MV-4-11 (cell line): Measurements from ENCODE around the gene CMA1.

Experiments used
- DNase-seq: peaks from one replicate; lab custom pipeline; 2025; lab: John Stamatoyannopoulos, UW

CMA1 gene

GRCh38 chr14:24465805-24466204 lies 42.3 kb downstream of the CMA1 start:
- no peak for DNase-seq

GRCh38 chr14:24465368-24465767 lies 42.7 kb downstream of the CMA1 start:
- no peak for DNase-seq

GRCh38 chr14:24463884-24464785 lies 43.9 kb downstream of the CMA1 start:
- no peak for DNase-seq

- DNase-seq = no peak
Observed at GRCh38 chr14:24463017-24463883, 44.8 kb downstream of the CMA1 start.

- no peak for DNase-seq
Observed at GRCh38 chr14:24461336-24461735, 46.7 kb downstream of the CMA1 start.

- no peak for DNase-seq
Observed at GRCh38 chr14:24459331-24459730, 48.7 kb downstream of the CMA1 start.

- DNase-seq = no peak
Observed at GRCh38 chr14:24458736-24459135, 49.3 kb downstream of the CMA1 start.

- DNase-seq = no peak
Observed at GRCh38 chr14:24456980-24457379, 51.1 kb downstream of the CMA1 start.
